GM12865 (cell line): ENCODE results near the gene COQ2.
"Not testable (repeated sequence)": the region's sequence is repeated elsewhere in the genome, so short reads cannot be mapped to it uniquely, and the experiment has no call there.

Experiments used
- DNase-seq: peaks from one replicate; pipeline ENCODE4 v3.0.0; 2010; ENCODE audit warnings: low read depth
- H3K4me3 ChIP-seq: 2 replicates; pipeline ENCODE4 v1.5.1; 2011; ENCODE audit warnings: mild to moderate bottlenecking, low read depth, low read length, control low read depth
- CTCF ChIP-seq: IDR thresholded peaks from 2 replicates; pipeline ENCODE4 v1.5.1; 2011; ENCODE audit warnings: low read length, control low read depth, low read depth, inconsistent platforms; ENCODE audit not compliant: insufficient read depth; ENCODE audit errors: missing control alignments

The COQ2 gene

GRCh38 chr4:83284193-83285054 lies at the start of gene COQ2:
COQ2 (minus strand) TSS chr4:83284798; CDS start chr4:83284764, 34 bp downstream.
- TF ChIP-seq CTCF: peak; percentile 22
- DNase-seq: peak; percentile 94
- peak within 1 kb of the TSS; percentile 90 for H3K4me3 ChIP-seq

- no peak for DNase-seq
- no peak overlapping the region for H3K4me3 ChIP-seq
- no peak for TF ChIP-seq CTCF
Observed at GRCh38 chr4:83331956-83332355, 47.4 kb upstream of the COQ2 start.

GRCh38 chr4:83329521-83330110 lies 45.0 kb upstream of the COQ2 start:
- H3K4me3 ChIP-seq: no peak overlapping the region
- TF ChIP-seq CTCF: no peak
- DNase-seq: no peak

- no peak for TF ChIP-seq CTCF
- no peak overlapping the region for H3K4me3 ChIP-seq
- DNase-seq: no peak
Observed at GRCh38 chr4:83328521-83329187, 44.1 kb upstream of the COQ2 start.

- no peak for TF ChIP-seq CTCF
- H3K4me3 ChIP-seq: no peak overlapping the region
- DNase-seq: no peak
Observed at GRCh38 chr4:83326546-83326945, 41.9 kb upstream of the COQ2 start.

- DNase-seq, H3K4me3 ChIP-seq: not testable (repeated sequence)
Observed at GRCh38 chr4:83325306-83325705, 40.7 kb upstream of the COQ2 start.

GRCh38 chr4:83323136-83323535 lies 38.5 kb upstream of the COQ2 start:
- no peak for DNase-seq
- H3K4me3 ChIP-seq: no peak overlapping the region
- TF ChIP-seq CTCF: no peak
